ENCODE results near the gene RNF14.

- TF ChIP-seq PATZ1 (CRISPR knock-in tag; IDR thresholded peaks at IDR 0.05; ENCODE audit: borderline replicate concordance) (no peak), ARNTL (CRISPR knock-in tag; IDR thresholded peaks at IDR 0.05; ENCODE audit: borderline replicate concordance, low read depth) (no peak), CREB5 (CRISPR knock-in tag; IDR thresholded peaks at IDR 0.05; ENCODE audit: low read depth) (no peak), SNAI2 (CRISPR knock-in tag; IDR thresholded peaks at IDR 0.05) (no peak), ISL1 (CRISPR knock-in tag; IDR thresholded peaks at IDR 0.05) (no peak), RARB (CRISPR knock-in tag; IDR thresholded peaks at IDR 0.05) (no peak), PPARA (CRISPR knock-in tag; IDR thresholded peaks at IDR 0.05; ENCODE audit: borderline replicate concordance) (no peak), ZNF565 (CRISPR knock-in tag; conservative IDR thresholded peaks at IDR 0.05; ENCODE audit: low read depth) (no peak), CSDC2 (CRISPR knock-in tag; IDR thresholded peaks at IDR 0.05) (no peak)
Observed at GRCh38 chr5:141992349-141992963, 23.6 kb downstream of the RNF14 start.
